Measurements from ENCODE around the gene IFT22. TPM values are rescaled to one million over a fixed set of nuclear protein-coding genes. Genes with fewer than 3 reads are reported as not detected.
A peak's percentile ranks its signal among the peaks of the same experiment; 100 is the strongest.

The IFT22 gene
- polyA plus RNA-seq, 3 donors from 2014 or later: 6.0 to 9.9 (median 6.2) TPM

- Mint-ChIP-seq H3K36me3 (no peaks in the 10 kb centered on the region), H3K27ac (no peak overlapping the region), H3K4me3 (no peak overlapping the region), H3K27me3 (ENCODE audit: low read depth in 3 of 3) (peaks cover 2 to 13% (median 3%) of the 10 kb centered on the region in 3 donors), H3K4me1 (no peaks in the 10 kb centered on the region), H3K9me3 (no peaks in the 10 kb centered on the region)
- no peak for DNase-seq
Measured at GRCh38 chr7:101347477-101347876, 25.9 kb upstream of the IFT22 start.

- Mint-ChIP-seq H3K9me3 (no peaks in the 10 kb centered on the region), H3K27ac (no peak overlapping the region), H3K4me1 (no peaks in the 10 kb centered on the region), H3K27me3 (ENCODE audit: low read depth in 3 of 3) (peaks cover 2 to 10% (median 2%) of the 10 kb centered on the region in 3 donors), H3K36me3 (no peaks in the 10 kb centered on the region), H3K4me3 (no peak overlapping the region)
- no peak for DNase-seq
Measured at GRCh38 chr7:101342892-101343291, 21.3 kb upstream of the IFT22 start.

- Mint-ChIP-seq H3K9me3 (no peaks in the 10 kb centered on the region), H3K36me3 (no peaks in the 10 kb centered on the region), H3K27me3 (ENCODE audit: low read depth in 3 of 3) (peaks cover 2 to 14% (median 2%) of the 10 kb centered on the region in 3 donors), H3K27ac (no peak overlapping the region), H3K4me1 (no peaks in the 10 kb centered on the region), H3K4me3 (no peak overlapping the region)
- no peak for DNase-seq
Measured at GRCh38 chr7:101340379-101340778, 18.8 kb upstream of the IFT22 start.

GRCh38 chr7:101333912-101334311 is 12.3 kb upstream of the IFT22 start:
- no peak for DNase-seq
- no peaks in the 10 kb centered on the region for H3K4me1 Mint-ChIP-seq
- no peaks in the 10 kb centered on the region for H3K36me3 Mint-ChIP-seq
- H3K27ac Mint-ChIP-seq: no peak overlapping the region
- peaks cover 0 to 7% (median 2%) of the 10 kb centered on the region in 3 donors for H3K27me3 Mint-ChIP-seq (ENCODE audit: low read depth in 3 of 3)
- H3K9me3 Mint-ChIP-seq: no peaks in the 10 kb centered on the region
- no peak overlapping the region for H3K4me3 Mint-ChIP-seq

- no peaks in the 10 kb centered on the region for H3K9me3 Mint-ChIP-seq
- peaks cover 0 to 5% (median 3%) of the 10 kb centered on the region in 3 donors for H3K27me3 Mint-ChIP-seq (ENCODE audit: low read depth in 3 of 3)
- no peak overlapping the region for H3K27ac Mint-ChIP-seq
- H3K36me3 Mint-ChIP-seq: no peaks in the 10 kb centered on the region
- no peak for DNase-seq
- H3K4me3 Mint-ChIP-seq: no peak overlapping the region
- no peaks in the 10 kb centered on the region for H3K4me1 Mint-ChIP-seq
Measured at GRCh38 chr7:101332026-101332425, 10.4 kb upstream of the IFT22 start.

GRCh38 chr7:101330011-101330484 is 8.4 kb upstream of the IFT22 start:
- peaks cover 0 to 3% (median 2%) of the 10 kb centered on the region in 3 donors for H3K27me3 Mint-ChIP-seq (ENCODE audit: low read depth in 3 of 3)
- H3K9me3 Mint-ChIP-seq: no peaks in the 10 kb centered on the region
- H3K27ac Mint-ChIP-seq: no peak overlapping the region
- DNase-seq: no peak
- H3K4me1 Mint-ChIP-seq: no peaks in the 10 kb centered on the region
- no peak overlapping the region for H3K4me3 Mint-ChIP-seq
- H3K36me3 Mint-ChIP-seq: no peaks in the 10 kb centered on the region

- DNase-seq: no peak
- Mint-ChIP-seq H3K9me3 (no peaks in the 10 kb centered on the region), H3K4me3 (no peak overlapping the region), H3K27me3 (ENCODE audit: low read depth in 3 of 3) (peaks cover 0 to 3% (median 2%) of the 10 kb centered on the region in 3 donors), H3K27ac (no peak overlapping the region), H3K36me3 (no peaks in the 10 kb centered on the region), H3K4me1 (no peaks in the 10 kb centered on the region)
Measured at GRCh38 chr7:101328159-101328558, 6.5 kb upstream of the IFT22 start.

- Mint-ChIP-seq H3K9me3 (no peaks in the 10 kb centered on the region), H3K36me3 (no peaks in the 10 kb centered on the region), H3K4me1 (peaks cover 12 to 15% of the 10 kb centered on the region in 2 donors), H3K27ac (no peak overlapping the region), H3K27me3 (ENCODE audit: low read depth in 3 of 3) (peaks cover 4 to 8% (median 5%) of the 10 kb centered on the region in 3 donors), H3K4me3 (no peak overlapping the region)
- no peak for DNase-seq
Measured at GRCh38 chr7:101319401-101319800, 2.2 kb downstream of the IFT22 start.

GRCh38 chr7:101315336-101315735 is 6.3 kb downstream of the IFT22 start:
- no peak overlapping the region for H3K27ac Mint-ChIP-seq
- peaks cover 4 to 8% (median 7%) of the 10 kb centered on the region in 3 donors for H3K27me3 Mint-ChIP-seq (ENCODE audit: low read depth in 3 of 3)
- no peak overlapping the region for H3K4me3 Mint-ChIP-seq
- peak; percentile 21 to 40 (median 27) for DNase-seq
- no peaks in the 10 kb centered on the region for H3K4me1 Mint-ChIP-seq
- H3K9me3 Mint-ChIP-seq: peaks cover 3 to 10% (median 6%) of the 10 kb centered on the region in 6 donors
- no peaks in the 10 kb centered on the region for H3K36me3 Mint-ChIP-seq

- no peak for DNase-seq
- H3K27ac Mint-ChIP-seq: no peak overlapping the region
- peaks cover 7 to 14% (median 11%) of the 10 kb centered on the region in 6 donors for H3K9me3 Mint-ChIP-seq
- H3K4me3 Mint-ChIP-seq: peak overlapping the region; percentile 38 to 77 (median 59)
- H3K36me3 Mint-ChIP-seq: no peaks in the 10 kb centered on the region
- peaks cover 6 to 12% of the 10 kb centered on the region in 2 donors for H3K4me1 Mint-ChIP-seq
- H3K27me3 Mint-ChIP-seq (ENCODE audit: low read depth in 3 of 3): peaks cover 16 to 36% (median 22%) of the 10 kb centered on the region in 3 donors
Measured at GRCh38 chr7:101308245-101309085, 13.1 kb downstream of the IFT22 start.

GRCh38 chr7:101306307-101306706 is 15.3 kb downstream of the IFT22 start:
- Mint-ChIP-seq H3K4me1 (peaks cover 8 to 14% of the 10 kb centered on the region in 2 donors), H3K27ac (no peak overlapping the region), H3K27me3 (ENCODE audit: low read depth in 3 of 3) (peaks cover 14 to 36% (median 29%) of the 10 kb centered on the region in 3 donors), H3K36me3 (no peaks in the 10 kb centered on the region), H3K4me3 (no peak overlapping the region), H3K9me3 (peaks cover 5 to 18% (median 11%) of the 10 kb centered on the region in 6 donors)
- no peak for DNase-seq

- peak; percentile 64 to 71 (median 71) for DNase-seq
- peak overlapping the region in 2 of 6 donors; percentile 12 to 70 for H3K27ac Mint-ChIP-seq
- peaks cover 10 to 17% (median 12%) of the 10 kb centered on the region in 6 donors for H3K9me3 Mint-ChIP-seq
- peak overlapping the region; percentile 34 to 78 (median 71) for H3K4me3 Mint-ChIP-seq
- H3K4me1 Mint-ChIP-seq: peaks cover 11 to 13% of the 10 kb centered on the region in 2 donors
- peaks cover 14 to 37% (median 27%) of the 10 kb centered on the region in 3 donors for H3K27me3 Mint-ChIP-seq (ENCODE audit: low read depth in 3 of 3)
- peaks cover 9 to 10% (median 10%) of the 10 kb centered on the region in 3 donors for H3K36me3 Mint-ChIP-seq
Measured at GRCh38 chr7:101303102-101303701, 18.4 kb downstream of the IFT22 start.

- peaks cover 13 to 38% (median 25%) of the 10 kb centered on the region in 3 donors for H3K27me3 Mint-ChIP-seq (ENCODE audit: low read depth in 3 of 3)
- peak overlapping the region; percentile 42 to 72 (median 56) for H3K4me3 Mint-ChIP-seq
- peaks cover 12 to 13% (median 13%) of the 10 kb centered on the region in 3 donors for H3K36me3 Mint-ChIP-seq
- DNase-seq: no peak
- H3K4me1 Mint-ChIP-seq: peaks cover 8 to 9% of the 10 kb centered on the region in 2 donors
- H3K27ac Mint-ChIP-seq: no peak overlapping the region
- peaks cover 10 to 17% (median 12%) of the 10 kb centered on the region in 6 donors for H3K9me3 Mint-ChIP-seq
Measured at GRCh38 chr7:101302641-101303101, 18.9 kb downstream of the IFT22 start.

All from immature natural killer cell (primary cell).